Renal pelvis (tissue), 4 donors: Measurements from ENCODE around the gene RAB1B. TPM values are rescaled to one million over a fixed set of nuclear protein-coding genes. Genes with fewer than 3 reads are reported as not detected.
A peak's percentile ranks its signal among the peaks of the same experiment; 100 is the strongest.
"Not testable (repeated sequence)": the region's sequence is repeated elsewhere in the genome, so short reads cannot be mapped to it uniquely, and the experiment has no call there.

Experiments used
- DNase-seq: peaks from one replicate; pipeline ENCODE4 v3.0.0-alpha.2; 2013
- polyA plus RNA-seq, 3 donors: library from polyadenylated mRNA; unstranded; fragments of 120-200 nt; gene quantifications; one replicate each; pipeline ENCODE4 v1.2.1, GENCODE V29; 2013; ENCODE audit not compliant: insufficient read length in 3 of 3

Gene RAB1B
- polyA plus RNA-seq, 3 donors, result 129 to 152 (median 142) TPM

DNA sequence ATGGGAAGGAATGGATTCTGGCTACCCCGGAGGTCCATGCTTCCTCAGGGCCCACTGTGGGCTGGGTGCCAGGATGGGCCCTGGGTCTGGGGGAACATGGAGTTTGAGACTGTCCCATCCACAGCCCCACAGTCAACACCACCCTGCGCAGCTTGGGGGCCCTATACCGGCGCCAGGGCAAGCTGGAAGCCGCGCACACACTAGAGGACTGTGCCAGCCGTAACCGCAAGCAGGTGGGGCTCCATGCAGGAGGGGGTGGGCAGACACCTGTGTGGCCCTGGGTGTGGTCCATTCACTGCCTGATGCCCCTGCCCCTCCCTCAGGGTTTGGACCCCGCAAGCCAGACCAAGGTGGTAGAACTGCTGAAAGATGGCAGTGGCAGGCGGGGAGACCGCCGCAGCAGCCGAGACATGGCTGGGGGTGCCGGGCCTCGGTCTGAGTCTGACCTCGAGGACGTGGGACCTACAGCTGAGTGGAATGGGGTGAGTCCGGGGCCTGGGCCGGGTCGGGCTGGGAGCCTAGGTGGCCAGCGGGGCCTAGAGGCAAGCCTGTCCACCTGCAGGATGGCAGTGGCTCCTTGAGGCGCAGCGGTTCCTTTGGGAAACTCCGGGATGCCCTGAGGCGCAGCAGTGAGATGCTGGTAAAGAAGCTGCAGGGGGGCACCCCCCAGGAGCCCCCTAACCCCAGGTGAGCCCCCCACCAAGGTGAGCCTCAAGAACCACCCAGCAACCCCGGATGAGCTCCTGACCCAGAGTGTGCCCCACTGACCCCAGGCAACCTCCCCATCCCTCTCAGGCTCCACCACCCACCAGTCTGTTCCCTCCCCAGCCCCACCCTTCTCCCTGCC lies 2.7 kb upstream of the RAB1B start:
- no peak for DNase-seq

DNA sequence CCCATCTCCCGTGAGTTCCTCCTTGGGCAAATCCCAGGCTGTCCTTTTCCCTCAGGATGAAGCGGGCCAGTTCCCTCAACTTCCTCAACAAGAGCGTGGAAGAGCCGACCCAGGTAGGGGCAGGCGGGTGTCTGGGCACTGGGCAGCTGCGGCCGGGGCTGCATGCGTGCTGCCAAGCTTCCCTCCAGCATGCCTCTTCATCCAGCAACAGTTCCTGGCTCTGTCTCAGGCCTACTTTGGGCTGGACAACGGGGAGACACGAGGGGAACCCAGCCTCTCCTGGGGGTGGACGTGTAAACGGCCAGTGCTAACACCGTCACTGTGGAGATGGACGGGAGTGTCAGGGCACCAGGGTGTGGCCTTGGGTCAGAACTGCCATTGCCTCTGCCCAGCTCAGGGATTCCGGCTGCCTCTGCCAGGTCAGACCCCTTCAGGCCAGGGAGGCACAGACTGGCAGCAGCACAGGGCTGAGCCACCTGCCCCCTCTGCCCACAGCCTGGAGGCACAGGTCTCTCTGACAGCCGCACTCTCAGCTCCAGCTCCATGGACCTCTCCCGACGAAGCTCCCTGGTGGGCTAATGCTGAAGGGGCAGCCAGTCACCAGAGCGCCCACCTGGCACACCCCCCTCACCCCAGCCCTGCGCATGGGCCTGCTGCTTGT lies 1.9 kb upstream of the RAB1B start:
- no peak for DNase-seq

DNA sequence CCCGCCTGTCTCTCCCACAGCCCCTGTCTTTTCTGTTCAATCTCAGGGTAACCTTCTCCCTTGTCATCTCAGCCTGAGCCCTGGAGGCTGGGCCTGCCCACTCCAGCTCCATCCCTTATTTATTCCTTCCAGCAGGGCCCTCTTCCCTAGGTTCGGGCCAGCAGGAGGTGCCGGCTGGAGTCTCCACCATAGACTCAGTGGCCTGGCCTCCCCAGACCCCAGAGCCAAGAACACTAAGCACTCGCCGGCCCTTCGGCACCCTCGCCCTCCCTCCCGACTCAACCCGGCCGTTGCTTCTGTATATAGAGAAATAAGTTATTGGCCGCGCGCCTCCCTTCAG lies 1.4 kb upstream of the RAB1B start:
- DNase-seq, result no peak

DNA sequence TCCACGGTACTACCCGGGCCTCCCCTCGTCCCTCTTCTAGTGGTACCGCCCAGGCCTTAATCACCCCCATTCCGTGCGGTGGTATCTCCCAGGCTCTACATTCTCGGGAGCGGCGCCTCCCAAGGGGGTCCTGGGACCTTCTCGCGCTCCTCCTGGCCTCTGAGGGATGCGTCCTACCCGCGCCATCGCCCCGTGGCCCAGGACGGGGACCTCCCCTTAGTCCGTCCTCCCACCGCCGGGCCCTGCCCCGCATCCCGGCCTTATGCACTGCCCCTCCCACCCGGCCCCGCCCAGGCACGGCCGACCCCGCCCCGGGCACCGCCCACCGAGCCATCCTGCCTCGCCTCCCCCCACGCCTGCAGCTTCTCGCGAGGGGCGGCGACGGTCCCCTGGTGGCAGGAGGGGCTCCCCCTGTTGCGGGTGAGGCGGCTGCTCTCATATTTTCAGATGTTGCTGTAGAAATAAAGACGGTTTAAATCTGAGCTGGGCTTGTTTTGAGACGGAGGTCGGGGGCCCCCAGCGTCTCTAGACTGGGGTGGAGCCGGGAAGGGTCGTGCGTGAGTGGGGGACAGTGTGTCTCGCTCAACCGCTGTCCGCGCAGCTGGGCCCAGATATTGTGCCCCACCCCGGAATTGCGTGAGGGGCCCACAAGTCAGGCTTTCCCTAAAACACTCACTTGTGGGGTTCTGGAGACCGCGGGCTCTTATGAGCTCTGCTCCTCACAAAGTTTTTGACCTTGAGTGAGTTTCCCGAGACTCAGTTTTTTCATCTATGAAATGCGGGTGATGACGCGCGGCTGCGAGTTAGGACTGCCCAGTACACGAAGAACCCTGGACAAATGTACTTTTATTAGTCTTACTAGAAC lies 828 bp upstream of the RAB1B start:
- DNase-seq, result peak; percentile 91

DNA sequence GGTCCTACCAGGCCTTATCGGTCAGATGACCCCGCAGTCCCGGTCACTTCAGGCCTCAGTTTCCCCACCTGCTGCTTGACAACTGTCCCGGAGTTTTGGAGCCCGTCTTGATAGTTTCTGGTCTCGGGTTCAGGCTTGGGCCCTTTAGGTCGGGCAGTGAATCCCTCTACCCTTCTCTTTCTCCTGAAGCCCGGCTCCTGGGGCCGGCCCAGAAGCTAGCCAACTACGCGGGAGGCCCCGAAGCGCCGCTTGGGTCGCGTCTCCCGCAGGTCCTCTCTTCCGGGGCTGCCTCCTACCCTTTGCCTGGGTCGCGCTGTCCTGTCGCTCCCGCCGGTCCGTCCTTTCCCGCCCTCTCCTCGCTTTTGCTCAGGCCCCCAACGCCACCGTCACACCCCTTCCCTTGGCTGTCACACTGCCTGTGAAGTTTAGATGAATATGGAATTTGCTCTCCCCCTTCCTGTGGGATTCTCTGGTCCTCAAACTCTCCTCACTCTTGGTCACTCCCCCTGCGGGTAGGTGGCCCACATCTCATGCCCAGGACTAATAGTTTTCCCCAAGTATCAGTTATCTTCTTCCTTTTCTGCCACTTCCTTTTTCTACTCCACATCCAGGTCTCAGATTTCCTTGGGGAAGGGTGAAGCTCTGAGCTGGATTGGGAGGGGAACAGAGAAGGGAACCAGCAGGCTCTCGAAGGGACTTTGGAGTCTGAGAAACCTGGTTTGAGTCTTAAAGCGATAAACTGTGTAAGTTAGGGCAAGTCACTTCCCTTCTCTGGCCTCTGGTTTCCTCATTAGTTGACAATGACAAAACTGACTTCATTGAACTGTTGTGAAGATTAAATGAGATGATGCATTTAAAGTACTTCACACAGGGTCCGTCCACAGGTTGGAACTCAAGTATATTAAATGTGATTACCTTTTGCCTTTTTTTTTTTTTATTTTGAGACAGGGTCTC lies 790 bp downstream of the RAB1B start:
- DNase-seq, result no peak

DNA sequence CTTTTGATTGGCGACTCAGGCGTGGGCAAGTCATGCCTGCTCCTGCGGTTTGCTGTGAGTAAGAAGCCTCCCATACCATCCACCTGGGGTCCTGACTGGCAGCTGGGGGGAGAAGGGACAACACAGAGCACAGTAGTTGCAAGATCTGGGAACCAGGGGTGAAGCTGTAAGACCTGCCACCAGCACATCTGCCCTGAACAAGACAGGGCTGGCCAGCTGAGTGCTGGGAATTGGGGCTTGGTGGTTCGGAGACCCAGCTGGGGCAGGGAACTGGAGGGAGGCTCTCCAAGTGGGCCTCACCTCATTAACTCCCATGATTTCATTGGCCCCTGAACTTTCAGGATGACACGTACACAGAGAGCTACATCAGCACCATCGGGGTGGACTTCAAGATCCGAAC lies 3.4 kb downstream of the RAB1B start:
- no peak for DNase-seq

DNA sequence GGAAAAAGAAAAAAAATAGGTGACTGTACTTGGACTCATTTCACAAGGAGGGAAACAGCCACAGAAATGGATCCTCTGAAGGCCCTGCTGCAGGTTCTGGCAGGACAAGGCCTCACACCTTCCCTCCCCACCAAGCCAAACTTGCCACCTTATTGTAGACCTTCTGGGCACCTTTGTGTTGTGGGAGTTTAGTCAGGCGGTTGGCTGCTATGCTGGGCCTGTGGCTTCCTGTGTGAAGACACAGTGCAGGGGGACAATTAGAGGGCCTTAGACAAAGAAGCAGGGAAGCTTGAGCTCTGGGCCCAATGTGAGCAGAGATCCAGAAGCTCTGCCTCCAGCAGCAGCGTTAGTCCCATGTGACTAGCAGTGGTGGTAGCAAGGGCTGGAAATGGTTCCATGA lies 4.2 kb downstream of the RAB1B start:
- no peak for DNase-seq

DNA sequence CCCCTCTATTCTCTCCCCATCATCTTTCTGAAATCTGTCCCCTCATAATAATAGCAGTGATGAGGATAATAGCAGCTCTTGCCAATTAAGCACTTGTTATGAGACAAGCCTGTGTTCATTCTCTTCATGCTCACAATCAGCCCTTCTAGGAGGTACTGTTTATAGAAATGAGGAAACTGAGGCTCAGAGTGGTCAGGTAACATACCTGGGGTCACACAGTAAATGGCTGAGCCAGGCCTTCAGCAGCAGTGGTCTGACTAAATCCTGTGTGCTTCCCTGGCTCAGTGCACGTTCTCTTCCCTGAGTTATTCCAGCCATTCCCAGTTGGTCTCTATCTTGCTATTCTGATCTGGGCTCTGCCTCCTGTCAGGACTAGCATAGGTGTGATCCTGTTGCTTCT lies 5.8 kb downstream of the RAB1B start:
- DNase-seq, result no peak

DNA sequence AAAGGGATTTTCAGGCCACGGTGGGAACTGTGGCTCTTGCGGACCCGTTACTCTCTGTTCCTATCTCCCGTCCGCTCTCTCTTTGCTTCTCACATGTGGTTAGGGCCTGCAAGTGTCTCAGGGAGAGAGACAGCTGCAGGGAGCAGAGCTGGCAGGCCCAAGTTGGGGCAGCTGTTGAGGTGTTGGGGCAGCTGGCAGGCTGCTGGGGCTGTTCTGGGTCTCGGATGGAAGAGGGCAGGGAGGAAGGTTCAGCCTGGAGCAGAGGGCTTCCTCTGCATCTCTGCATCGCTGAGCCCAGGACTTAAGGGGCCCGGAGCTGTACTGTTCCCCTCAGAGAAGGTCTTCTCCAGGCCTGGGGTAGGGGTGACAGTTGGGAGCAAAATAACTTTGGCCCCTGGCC lies 7.0 kb downstream of the RAB1B start:
- no peak for DNase-seq

DNA sequence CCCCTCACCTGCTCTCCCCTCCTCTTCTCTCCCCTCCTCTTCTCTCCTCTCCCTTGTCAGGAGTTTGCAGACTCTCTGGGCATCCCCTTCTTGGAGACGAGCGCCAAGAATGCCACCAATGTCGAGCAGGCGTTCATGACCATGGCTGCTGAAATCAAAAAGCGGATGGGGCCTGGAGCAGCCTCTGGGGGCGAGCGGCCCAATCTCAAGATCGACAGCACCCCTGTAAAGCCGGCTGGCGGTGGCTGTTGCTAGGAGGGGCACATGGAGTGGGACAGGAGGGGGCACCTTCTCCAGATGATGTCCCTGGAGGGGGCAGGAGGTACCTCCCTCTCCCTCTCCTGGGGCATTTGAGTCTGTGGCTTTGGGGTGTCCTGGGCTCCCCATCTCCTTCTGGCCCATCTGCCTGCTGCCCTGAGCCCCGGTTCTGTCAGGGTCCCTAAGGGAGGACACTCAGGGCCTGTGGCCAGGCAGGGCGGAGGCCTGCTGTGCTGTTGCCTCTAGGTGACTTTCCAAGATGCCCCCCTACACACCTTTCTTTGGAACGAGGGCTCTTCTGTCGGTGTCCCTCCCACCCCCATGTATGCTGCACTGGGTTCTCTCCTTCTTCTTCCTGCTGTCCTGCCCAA lies 7.7 kb downstream of the RAB1B start:
- DNase-seq, result no peak

DNA sequence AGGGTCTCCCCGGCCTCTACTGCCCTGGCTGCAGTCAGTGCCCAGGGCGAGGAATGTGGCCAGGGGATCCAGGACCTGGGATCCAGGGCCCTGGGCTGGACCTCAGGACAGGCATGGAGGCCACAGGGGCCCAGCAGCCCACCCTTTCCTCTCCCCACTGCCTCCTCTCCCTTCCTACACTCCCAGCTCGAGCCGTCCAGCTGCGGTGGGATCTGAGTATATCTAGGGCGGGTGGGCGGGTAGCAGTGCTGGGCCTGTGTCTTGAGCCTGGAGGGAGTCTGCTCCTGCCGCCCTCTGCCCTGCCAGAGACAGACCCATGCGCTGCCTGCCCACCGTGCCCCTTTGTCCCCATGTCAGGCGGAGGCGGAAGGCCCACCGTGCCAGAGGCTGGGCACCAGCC lies 8.2 kb downstream of the RAB1B start:
- not testable (repeated sequence) for DNase-seq

DNA sequence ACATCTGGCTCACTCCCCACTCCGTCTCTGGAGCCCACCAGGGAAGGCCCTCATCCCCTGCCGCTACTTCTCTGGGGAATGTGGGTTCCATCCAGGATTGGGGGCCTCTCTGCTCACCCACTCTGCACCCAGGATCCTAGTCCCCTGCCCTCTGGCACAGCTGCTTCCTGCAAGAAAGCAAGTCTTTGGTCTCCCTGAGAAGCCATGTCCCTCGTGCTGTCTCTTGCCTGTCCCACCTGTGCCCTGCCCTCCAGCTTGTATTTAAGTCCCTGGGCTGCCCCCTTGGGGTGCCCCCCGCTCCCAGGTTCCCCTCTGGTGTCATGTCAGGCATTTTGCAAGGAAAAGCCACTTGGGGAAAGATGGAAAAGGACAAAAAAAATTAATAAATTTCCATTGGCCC lies 8.6 kb downstream of the RAB1B start:
- not testable (repeated sequence) for DNase-seq

DNA sequence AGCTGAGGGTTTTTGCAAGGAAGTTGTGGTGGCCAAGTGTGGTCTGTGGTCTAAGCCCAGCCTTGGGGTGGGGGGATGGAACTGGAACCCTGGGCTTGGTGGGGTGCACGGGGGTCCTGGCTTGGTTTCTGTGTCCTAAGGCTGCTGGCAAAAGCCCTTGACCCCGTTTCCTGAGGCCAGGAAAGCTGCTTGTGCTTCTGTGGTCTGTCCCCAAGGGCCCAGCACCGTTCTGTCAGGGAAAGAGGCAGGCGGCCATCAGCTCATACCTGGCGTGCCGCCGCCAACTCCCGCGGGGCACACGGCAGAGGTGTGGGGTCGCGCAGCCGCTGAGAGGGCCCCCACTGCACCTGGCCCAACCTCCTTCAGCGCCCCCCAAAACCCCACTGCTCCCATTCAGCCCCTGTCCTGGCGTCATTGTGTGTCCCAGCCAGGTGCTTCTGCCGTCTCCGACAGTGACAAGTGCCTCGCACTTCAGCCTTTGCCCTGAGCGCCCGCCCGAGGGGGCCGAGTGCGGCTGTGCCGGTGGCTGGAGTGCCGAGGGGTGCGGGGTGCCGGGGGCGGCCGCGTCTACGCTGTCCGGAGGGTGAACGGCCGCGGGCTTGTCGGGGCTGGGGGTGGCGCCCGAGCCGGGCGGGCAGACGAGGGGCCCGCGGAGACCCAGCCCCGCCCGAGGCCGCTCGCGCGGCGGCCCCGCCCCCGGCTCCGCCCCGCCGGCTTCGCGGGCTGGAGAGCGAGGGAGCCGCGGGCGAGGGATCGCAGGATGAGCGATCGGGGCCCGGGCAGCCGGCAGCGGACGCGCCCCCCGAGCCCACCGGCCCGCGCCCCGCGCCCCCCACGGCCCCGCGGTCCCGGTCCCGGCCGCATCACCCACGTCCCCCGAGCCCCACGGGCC lies 9.3 kb downstream of the RAB1B start, which contains the start of gene CNIH2:
Gene CNIH2 (plus strand): TSS at position 705 of the 892 bp plus-strand sequence. CDS start 282 bp downstream, outside the sequence.
- DNase-seq, result no peak

DNA sequence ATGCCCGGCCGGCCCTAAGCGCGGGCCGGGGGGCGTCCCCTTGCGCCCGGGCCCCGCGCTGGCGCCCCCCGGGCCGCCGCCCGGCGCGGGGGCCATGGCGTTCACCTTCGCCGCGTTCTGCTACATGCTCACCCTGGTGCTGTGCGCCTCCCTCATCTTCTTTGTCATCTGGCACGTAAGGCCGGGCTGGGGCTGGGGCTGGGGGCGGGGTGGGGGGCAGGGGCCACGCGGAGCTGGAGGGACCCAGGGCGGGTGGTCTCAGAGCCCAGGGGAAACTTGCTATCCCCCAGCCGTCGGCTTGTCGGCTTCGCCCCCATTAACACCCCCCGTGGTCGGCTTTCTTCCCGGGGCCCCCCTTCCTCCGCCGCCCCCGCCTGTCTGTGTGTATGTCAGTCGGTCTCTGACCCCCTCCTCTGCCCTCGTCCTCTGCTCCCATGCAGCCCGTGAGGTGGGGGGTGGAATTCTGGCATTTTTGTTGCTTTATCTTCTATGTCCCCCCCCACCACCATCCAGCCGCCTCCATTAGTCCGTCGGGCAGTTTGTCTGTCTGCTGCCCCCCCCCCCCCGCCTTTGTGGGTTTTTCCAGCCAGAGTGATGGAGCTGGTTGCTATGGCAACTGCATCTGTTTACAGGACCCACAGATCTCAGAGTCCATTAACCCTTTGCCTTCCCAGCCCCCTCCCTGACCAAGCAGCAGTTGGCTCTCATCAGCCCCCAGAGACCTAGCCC lies 10.1 kb downstream of the RAB1B start:
- no peak for DNase-seq

DNA sequence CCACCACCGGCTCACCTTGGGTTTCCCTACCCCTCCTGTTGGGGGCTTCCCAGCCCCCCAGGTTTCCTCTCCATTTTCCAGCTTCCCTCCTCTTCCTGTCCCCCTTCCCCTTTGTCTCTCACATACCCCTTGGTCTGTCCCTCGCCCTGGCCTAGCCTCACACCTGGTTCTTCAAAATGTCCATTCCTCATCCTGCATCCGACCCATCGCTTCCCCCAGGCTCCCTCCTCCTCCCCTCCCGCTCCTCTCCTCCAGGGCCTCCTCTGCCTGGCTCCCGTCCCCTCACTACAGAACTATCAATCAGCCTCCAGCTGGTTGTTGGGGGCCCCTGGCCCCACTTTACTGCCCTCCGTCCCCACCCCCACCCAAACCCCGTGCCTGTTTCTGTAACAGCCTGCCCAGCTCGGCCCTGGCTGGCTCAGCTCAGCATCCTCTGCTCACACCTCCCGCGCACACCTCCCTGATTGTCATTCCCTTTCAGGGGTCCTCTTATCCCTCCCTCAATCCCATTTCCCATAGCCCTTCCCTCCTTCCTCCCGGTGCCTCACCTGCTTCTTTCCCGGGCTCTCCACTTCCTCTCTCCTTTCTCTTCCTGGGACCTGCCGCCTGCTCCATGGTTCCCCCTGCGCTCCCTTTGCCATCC lies 10.8 kb downstream of the RAB1B start:
- DNase-seq, result no peak

DNA sequence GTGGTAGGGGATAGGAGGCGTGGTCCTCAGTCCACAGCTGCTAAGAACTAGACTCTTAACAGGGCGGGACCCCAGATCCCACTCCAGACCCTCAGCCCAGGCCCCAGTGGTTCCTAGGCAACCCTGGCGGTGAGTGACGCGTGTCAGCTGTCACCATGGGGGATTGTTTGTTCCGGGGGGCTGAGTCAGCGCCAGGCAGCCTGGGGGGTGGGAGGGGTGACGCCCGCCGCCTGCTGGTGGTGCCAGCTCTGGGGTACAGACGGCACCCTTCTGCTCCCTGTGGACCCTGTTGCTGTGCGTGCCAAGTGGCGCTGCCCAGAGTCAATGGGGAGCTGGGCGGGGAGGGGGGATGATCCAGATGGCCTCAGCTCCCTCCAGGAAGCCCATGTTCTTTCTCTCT lies 12.0 kb downstream of the RAB1B start:
- no peak for DNase-seq

DNA sequence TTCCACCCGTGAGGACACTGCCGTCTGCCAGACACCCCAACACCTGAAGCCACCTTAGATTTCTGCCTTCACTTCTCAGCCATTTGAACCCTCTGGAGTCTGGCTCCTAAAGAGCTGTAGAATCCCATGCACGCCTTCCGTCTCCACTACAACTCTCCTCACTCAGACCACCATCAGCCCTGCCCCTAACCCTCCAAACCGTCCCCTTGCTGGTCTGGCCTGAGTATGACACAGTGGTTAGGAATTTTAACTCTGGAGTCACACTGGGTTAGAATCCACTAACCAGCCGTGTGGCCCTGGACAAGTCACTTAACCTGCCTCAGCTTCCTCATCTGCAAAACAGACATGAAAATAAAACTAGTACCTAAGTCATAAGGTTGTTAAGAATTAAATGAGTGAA lies 12.6 kb downstream of the RAB1B start:
- no peak for DNase-seq

DNA sequence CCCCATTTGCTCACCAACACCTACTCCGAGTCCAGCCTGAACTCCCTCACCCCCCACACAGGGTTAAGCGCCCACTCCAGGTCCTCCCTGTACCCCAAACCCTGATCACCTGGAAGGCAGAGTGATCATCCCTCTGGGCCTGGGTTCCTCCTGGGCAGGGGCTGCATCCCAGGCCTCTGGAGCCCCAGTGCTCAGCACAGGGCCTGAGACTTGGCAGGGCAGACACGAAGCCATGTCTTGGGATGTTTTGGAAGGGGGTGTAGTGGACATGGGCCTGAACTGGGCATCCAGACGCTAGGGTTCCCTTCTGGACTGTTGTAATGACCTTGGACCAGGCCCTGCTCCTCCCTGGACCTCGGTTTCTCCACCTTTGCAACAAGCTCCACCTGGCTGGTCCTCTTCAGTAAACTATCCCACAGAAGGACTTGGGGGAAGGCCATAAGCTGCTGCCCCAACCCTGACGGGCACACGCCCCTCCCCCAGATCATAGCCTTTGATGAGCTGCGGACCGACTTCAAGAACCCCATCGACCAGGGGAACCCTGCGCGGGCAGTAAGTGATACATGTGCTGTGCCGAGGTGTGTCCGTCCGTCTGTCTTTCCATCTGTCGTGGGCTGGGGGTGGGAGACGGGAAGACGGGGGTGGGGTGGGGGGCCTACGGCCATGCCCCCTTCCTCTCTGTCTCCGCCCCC lies 13.5 kb downstream of the RAB1B start:
- no peak for DNase-seq
